Upper lobe of right lung (tissue), 1 donor: ENCODE results near the gene IL10RA. TPM values are rescaled to one million over a fixed set of nuclear protein-coding genes. Genes with fewer than 3 reads are reported as not detected.

Source experiments
- ATAC-seq: fragments of 200-7000 bp; cut with Tn5 transposase; one replicate; pipeline ENCODE4 v1.9.1; 2020; ENCODE audit warnings: mild to moderate bottlenecking, moderate library complexity
- DNase-seq: peaks from one replicate; pipeline ENCODE4 v3.0.0-alpha.2; 2020
- H3K27ac ChIP-seq: fragments of 200-600 bp; one replicate; pipeline ENCODE4 v1.8.0; 2022
- H3K27me3 ChIP-seq: fragments of 200-600 bp; one replicate; pipeline ENCODE4 v1.8.0; 2022; ENCODE audit warnings: mild to moderate bottlenecking
- H3K36me3 ChIP-seq: fragments of 200-600 bp; one replicate; pipeline ENCODE4 v1.8.0; 2022
- H3K4me1 ChIP-seq: fragments of 200-600 bp; one replicate; pipeline ENCODE4 v1.8.0; 2022
- H3K4me3 ChIP-seq: fragments of 200-600 bp; one replicate; pipeline ENCODE4 v1.8.0; 2022; ENCODE audit warnings: mild to moderate bottlenecking
- H3K9me3 ChIP-seq: fragments of 200-600 bp; one replicate; pipeline ENCODE4 v1.8.0; 2022
- CTCF ChIP-seq: fragments of 200-600 bp; IDR thresholded peaks from one replicate; pipeline ENCODE4 v1.8.0; 2022; ENCODE audit warnings: antibody characterized with exemption
- intact Hi-C: fragments of 100-400 bp; cut with DNase I; formaldehyde crosslinking; loops from one replicate; pipeline ENCODE4 v1.11.0; 2022
- total RNA-seq: library from RNA; stranded (reverse); fragmentation: NEBNext Ultra II Directional; extraction: Animal tissue kit (Norgen Biotek cat#: 25700); gene quantifications from one replicate; pipeline ENCODE4 v1.2.1, GENCODE V29; 2021
- donor health status: DM: no; HTN: yes; CAD: no; lungs with severe emphysema.

Gene IL10RA
- total RNA-seq, 1 donor from 2014 or later, result 33.8 TPM

DNA sequence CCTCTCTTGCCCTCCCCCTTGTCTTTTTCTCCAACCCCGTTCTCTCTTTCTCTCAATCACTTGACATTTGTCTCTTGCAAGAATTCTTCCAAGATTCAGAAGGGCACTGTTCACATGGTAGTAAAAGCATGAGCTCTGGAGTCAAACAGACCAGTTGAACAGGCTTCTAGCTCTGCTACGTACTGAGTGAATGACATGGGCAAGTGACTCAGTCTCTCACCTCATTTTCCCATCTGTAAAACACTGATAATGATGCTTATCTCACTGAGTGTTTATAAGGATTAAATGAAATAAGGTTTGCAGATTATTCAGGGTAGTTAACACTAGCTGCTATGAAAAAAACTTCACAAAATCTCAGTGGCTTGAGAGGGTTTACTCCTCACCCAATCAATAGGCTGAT lies 5.9 kb upstream of the IL10RA start:
- DNase-seq (no peak), ATAC-seq (no peak)
- Histone ChIP-seq H3K36me3 (no peaks in the 10 kb centered on the region), H3K27me3 (no peaks in the 10 kb centered on the region), H3K4me1 (peaks cover 9% of the 10 kb centered on the region), H3K27ac (no peak overlapping the region), H3K9me3 (no peaks in the 10 kb centered on the region), H3K4me3 (no peak overlapping the region)
- no peak for TF ChIP-seq CTCF
- intact Hi-C loops, result no loop called here

DNA sequence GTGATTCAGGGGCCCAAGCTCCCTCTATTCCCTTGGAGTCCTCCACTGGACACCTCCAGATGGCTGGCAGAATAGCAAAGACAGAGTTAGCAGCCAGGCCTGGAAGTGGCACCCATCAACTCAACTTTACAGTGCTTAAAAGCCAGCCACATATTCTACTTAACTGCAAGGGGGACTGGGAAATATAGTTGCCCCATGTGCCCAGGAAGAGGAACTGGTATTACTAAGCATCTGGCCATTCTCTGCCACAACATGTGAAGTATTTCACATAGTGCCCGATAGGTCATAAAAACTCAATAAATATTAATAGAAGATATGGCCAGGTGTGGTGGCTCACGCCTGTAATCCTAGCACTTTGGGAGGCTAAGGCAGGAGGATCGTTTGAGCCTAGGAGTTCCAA lies 5.5 kb upstream of the IL10RA start:
- no peaks in the 10 kb centered on the region for H3K9me3 ChIP-seq
- no peak overlapping the region for H3K4me3 ChIP-seq
- H3K4me1 ChIP-seq, result peaks cover 9% of the 10 kb centered on the region
- no peak for DNase-seq
- no peak overlapping the region for H3K27ac ChIP-seq
- no peaks in the 10 kb centered on the region for H3K27me3 ChIP-seq
- TF ChIP-seq CTCF, result no peak
- no peaks in the 10 kb centered on the region for H3K36me3 ChIP-seq
- peak; percentile 58 for ATAC-seq
- intact Hi-C loops, result no loop called here

GRCh38 chr11:117983163-117983475 lies 3.1 kb upstream of the IL10RA start:
- intact Hi-C loops, result no loop called here
- H3K4me3 ChIP-seq, result no peak overlapping the region
- no peak overlapping the region for H3K27ac ChIP-seq
- H3K4me1 ChIP-seq, result peaks cover 9% of the 10 kb centered on the region
- H3K36me3 ChIP-seq, result no peaks in the 10 kb centered on the region
- ATAC-seq (no peak), DNase-seq (no peak)
- no peak for TF ChIP-seq CTCF
- H3K27me3 ChIP-seq, result no peaks in the 10 kb centered on the region
- H3K9me3 ChIP-seq, result no peaks in the 10 kb centered on the region

DNA sequence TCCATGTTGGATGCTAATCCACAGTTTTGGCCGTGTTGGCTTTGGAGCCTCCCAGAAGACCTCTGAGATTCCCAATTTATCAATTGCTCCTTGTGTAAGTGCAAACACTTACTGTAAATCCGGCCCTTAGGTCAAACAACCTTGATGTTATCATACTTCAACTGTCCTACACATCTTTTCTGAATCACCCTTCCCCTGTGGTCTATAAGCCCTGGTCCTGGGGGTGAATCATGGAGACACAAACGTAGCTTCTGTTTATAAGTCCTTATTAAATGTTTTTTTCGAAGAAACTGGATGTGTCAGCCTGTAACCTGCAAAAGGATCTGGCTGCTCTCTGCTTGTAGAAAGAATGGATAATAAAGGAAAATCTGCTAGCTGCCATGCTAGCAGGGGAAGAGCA lies 1.7 kb upstream of the IL10RA start:
- H3K4me3 ChIP-seq, result no peak overlapping the region
- H3K27ac ChIP-seq, result no peak overlapping the region
- no peaks in the 10 kb centered on the region for H3K9me3 ChIP-seq
- intact Hi-C loops, result no loop called here
- no peak for TF ChIP-seq CTCF
- ATAC-seq (no peak), DNase-seq (no peak)
- H3K4me1 ChIP-seq, result peaks cover under 1% of the 10 kb centered on the region
- no peaks in the 10 kb centered on the region for H3K27me3 ChIP-seq
- H3K36me3 ChIP-seq, result no peaks in the 10 kb centered on the region

GRCh38 chr11:117986981-117987574 lies 884 bp downstream of the IL10RA start:
- H3K27ac ChIP-seq, result peak overlapping the region; percentile 76
- no peaks in the 10 kb centered on the region for H3K27me3 ChIP-seq
- peak overlapping the region; percentile 49 for H3K4me3 ChIP-seq
- intact Hi-C loops, result no loop called here
- DNase-seq (no peak), ATAC-seq (no peak)
- no peaks in the 10 kb centered on the region for H3K9me3 ChIP-seq
- peaks cover 4% of the 10 kb centered on the region for H3K36me3 ChIP-seq
- TF ChIP-seq CTCF, result no peak
- no peaks in the 10 kb centered on the region for H3K4me1 ChIP-seq
